Panc1 (cell line): ENCODE data around the gene CRNN. TPM values are rescaled to one million over a fixed set of nuclear protein-coding genes. Genes with fewer than 3 reads are reported as not detected.

Experiments
- ATAC-seq: fragments of 200-7000 bp; cut with Tn5 transposase; 2 replicates; pipeline ENCODE4 v1.9.1; 2020; ENCODE audit warnings: mild to moderate bottlenecking, moderate library complexity
- BruUV-seq: library from RNA; stranded (reverse); fragments of 400-500 nt; replicated peaks from 2 replicates; lab custom pipeline; 2021; lab: Mats Ljungman, UMichigan
- CTCF ChIA-PET: fragments of 300-600 bp; sonication (Branson Sonifier 250); formaldehyde crosslinking; loops from one replicate; lab custom pipeline; 2022; ENCODE audit warnings: antibody characterized with exemption; lab: Charles Lee
- POLR2A ChIA-PET: fragments of 300-600 bp; sonication (Branson Sonifier 250); formaldehyde crosslinking; loops from one replicate; lab custom pipeline; 2022; ENCODE audit warnings: antibody characterized with exemption; lab: Charles Lee
- DNase-seq: peaks from one replicate; pipeline ENCODE4 v3.0.0-alpha.2; 2010; ENCODE audit warnings: low read depth, low spot score
- H3K27ac ChIP-seq: 2 replicates; pipeline ENCODE4 v1.5.1; 2011; ENCODE audit warnings: mild to moderate bottlenecking, low read length, inconsistent platforms
- H3K27me3 ChIP-seq: fragments of 200-500 bp; sonication (Bioruptor generic); 2 replicates; pipeline ENCODE4 v1.6.0; 2014; ENCODE audit warnings: low read length, inconsistent platforms; ENCODE audit not compliant: control insufficient read depth, insufficient read depth
- H3K36me3 ChIP-seq: fragments of 200-500 bp; sonication (Bioruptor generic); 2 replicates; pipeline ENCODE4 v1.5.1; 2014; ENCODE audit warnings: inconsistent platforms, mild to moderate bottlenecking, low read length, moderate library complexity; ENCODE audit not compliant: control insufficient read depth, insufficient read depth
- H3K4me1 ChIP-seq: 2 replicates; pipeline ENCODE4 v1.5.1; 2011; ENCODE audit warnings: inconsistent platforms, mild to moderate bottlenecking, low read length, moderate library complexity; ENCODE audit not compliant: control insufficient read depth, insufficient read depth
- H3K4me3 ChIP-seq, 2 experiments: 2 replicates each; pipeline ENCODE4 v1.5.1; 2011 to 2012; ENCODE audit warnings: low read depth in 2 of 2, low read length in 2 of 2, mild to moderate bottlenecking in 2 of 2, inconsistent platforms in 1 of 2, moderate library complexity in 1 of 2
- H3K9me3 ChIP-seq: fragments of 200-500 bp; sonication (Bioruptor generic); 2 replicates; pipeline ENCODE4 v1.5.1; 2014; ENCODE audit warnings: low read depth, mild to moderate bottlenecking, inconsistent platforms, low read length, moderate library complexity; ENCODE audit not compliant: control insufficient read depth, insufficient read depth
- CTCF ChIP-seq: fragments of 450-650 bp; IDR thresholded peaks from 2 replicates; pipeline ENCODE4 v1.5.1; 2017; ENCODE audit warnings: mild to moderate bottlenecking
- POLR2AphosphoS5 ChIP-seq: IDR thresholded peaks from 2 replicates; pipeline ENCODE4 v1.6.1; 2012; ENCODE audit warnings: mild to moderate bottlenecking, low read depth, low read length, moderate library complexity
- REST ChIP-seq, 2 experiments: IDR thresholded peaks; 2 replicates each; pipeline ENCODE4 v1.6.1; 2011 to 2012; ENCODE audit warnings: low read depth in 2 of 2, control low read depth in 1 of 2, low read length in 1 of 2, mild to moderate bottlenecking in 1 of 2, moderate library complexity in 1 of 2; ENCODE audit not compliant: insufficient read depth in 1 of 2
- SIN3A ChIP-seq: IDR thresholded peaks from 2 replicates; pipeline ENCODE4 v1.6.1; 2012; ENCODE audit warnings: low read depth, mild to moderate bottlenecking, low read length, moderate library complexity, borderline replicate concordance; ENCODE audit not compliant: insufficient read depth
- TCF7L2 ChIP-seq: IDR thresholded peaks from 2 replicates; pipeline ENCODE4 v1.6.1; 2011; ENCODE audit warnings: mild to moderate bottlenecking, low read depth, low read length, inconsistent platforms
- in situ Hi-C: cut with HindIII; loops from 2 replicates; pipeline ENCODE4 v1.10.0; 2016; ENCODE audit warnings: low sequenced_read_pairs, low pct_unique_long_range_greater_than_20kb
- intact Hi-C: fragments of 100-400 bp; cut with micrococcal nuclease; formaldehyde crosslinking; loops from one replicate; pipeline ENCODE4 v1.10.0; 2022; ENCODE audit not compliant: unreplicated experiment
- total RNA-seq: library from RNA; stranded (reverse); gene quantifications from one replicate; pipeline ENCODE4 v1.2.1, GENCODE V29; 2021; ENCODE audit not compliant: unreplicated experiment

The CRNN gene
- total RNA-seq, 1 experiment from 2014 or later: not detected

DNA sequence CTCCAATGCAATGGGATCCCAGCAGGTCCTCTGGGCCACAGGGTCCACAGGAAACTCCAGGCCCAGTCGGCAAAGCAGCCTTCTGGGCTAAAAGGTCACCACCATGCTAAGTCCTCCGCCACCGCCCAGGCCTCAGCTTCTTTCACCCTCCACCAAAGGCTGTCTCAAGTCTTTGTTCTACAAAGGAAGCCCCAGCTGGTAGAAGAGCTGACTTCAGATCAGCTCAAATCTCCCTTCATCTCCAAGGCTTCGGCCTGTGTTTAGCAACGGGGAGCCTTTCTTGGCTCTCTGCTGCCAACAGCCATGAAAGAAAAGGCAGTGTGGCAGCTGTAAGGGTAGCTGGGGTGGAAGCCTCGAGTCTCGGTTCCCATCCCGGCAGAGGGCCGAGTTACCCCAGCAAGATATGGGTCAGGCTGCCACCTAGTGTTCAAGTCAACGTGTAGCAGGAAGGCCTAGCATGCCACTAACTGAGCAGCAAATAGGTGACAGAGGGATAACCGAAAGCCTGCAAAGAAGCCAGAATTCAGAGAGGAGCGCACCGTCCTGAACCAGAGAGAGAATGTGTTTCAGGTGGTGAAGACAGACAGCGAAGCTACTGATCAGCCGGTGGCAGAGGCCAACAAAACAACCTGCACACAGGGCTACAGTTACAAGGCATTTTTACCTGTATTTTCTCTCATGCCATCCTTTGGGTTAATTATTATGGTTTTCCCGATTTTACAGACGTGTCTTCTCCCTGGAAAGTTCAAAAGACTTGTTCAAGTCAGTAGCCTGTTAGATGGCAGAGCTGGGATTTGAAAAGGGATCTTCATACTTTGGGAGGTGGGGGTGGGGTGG is 26.8 kb upstream of the CRNN start:
- Histone ChIP-seq H3K27ac (no peak overlapping the region), H3K4me3 (no peak overlapping the region), H3K4me1 (no peaks in the 10 kb centered on the region), H3K27me3 (0 out of 2 replicates have a peak, but pooled peaks cover 3% of the 10 kb centered on the region), H3K36me3 (no peaks in the 10 kb centered on the region), H3K9me3 (no peaks in the 10 kb centered on the region)
- ChIA-PET CTCF (interaction anchor here (0.6 to 2.2 kb wide), 3 partner anchors 17 to 750 kb away, joined by 3 to 13 read pairs (median 7); no protein-coding TSS in a partner anchor), POLR2A (no interaction called here)
- in situ Hi-C loops: no loop called here
- TF ChIP-seq TCF7L2: no peak
- no peak for TF ChIP-seq SIN3A
- peak; percentile 90 for TF ChIP-seq CTCF
- TF ChIP-seq REST (IDR thresholded peaks at IDR 0.05; ENCODE audit: insufficient read depth in 1 of 2, low read depth in 2 of 2, low read length in 1 of 2): 0 out of 4 replicates have a peak, but pooled peaks of 1 of the 2 experiments have one; percentile 33
- DNase-seq (peak; percentile 63), ATAC-seq (peak; percentile 99)
- no TSS peak for BruUV-seq
- intact Hi-C loops: loop anchor here (1.0 to 5.0 kb wide), 3 partner anchors 94 to 389 kb away; no protein-coding TSS in a partner anchor

- TF ChIP-seq SIN3A: no peak
- no peak for TF ChIP-seq TCF7L2
- no peak for TF ChIP-seq REST (IDR thresholded peaks at IDR 0.05; ENCODE audit: insufficient read depth in 1 of 2, low read depth in 2 of 2, low read length in 1 of 2)
- no peak for TF ChIP-seq POLR2AphosphoS5
- TF ChIP-seq CTCF: no peak
- ATAC-seq (no peak), DNase-seq (no peak)
- Histone ChIP-seq H3K27ac (no peak overlapping the region), H3K36me3 (no peaks in the 10 kb centered on the region), H3K4me3 (no peak overlapping the region), H3K4me1 (no peaks in the 10 kb centered on the region), H3K27me3 (0 out of 2 replicates have a peak, but pooled peaks cover 3% of the 10 kb centered on the region), H3K9me3 (no peaks in the 10 kb centered on the region)
- CTCF ChIA-PET: no interaction called here
- intact Hi-C loops: loop anchor here (5.0 kb wide), 1 partner anchor 40 kb away; no protein-coding TSS in a partner anchor
- BruUV-seq: no TSS peak
- POLR2A ChIA-PET: no interaction called here
- in situ Hi-C loops: no loop called here
Measured at GRCh38 chr1:152436593-152437496, 22.8 kb upstream of the CRNN start.
